GM12891 (cell line): ENCODE data around the gene ITGB6.

Experiments
- POLR2AphosphoS5 ChIP-seq: IDR thresholded peaks from 2 replicates; pipeline ENCODE4 v1.6.1; 2011; ENCODE audit warnings: low read depth, low read length, control low read depth
- SPI1 ChIP-seq: IDR thresholded peaks from 2 replicates; pipeline ENCODE4 v1.6.1; 2011; ENCODE audit warnings: low read depth, low read length, control low read depth

GRCh38 chr2:160061944-160062291 lies 138.2 kb downstream of the ITGB6 start:
- TF ChIP-seq POLR2AphosphoS5 (no peak), SPI1 (no peak)
